Activated CD4-positive, alpha-beta T cell treated with anti-CD3 and anti-CD28 coated beads for 1 hour (primary cell): ENCODE results near the gene NUMBL.

Experiments
- DNase-seq: peaks from one replicate; pipeline ENCODE4 v3.0.0-alpha.2; 2020

NUMBL gene

GRCh38 chr19:40716031-40716481, 25.6 kb upstream of the NUMBL start:
- peak; percentile 58 for DNase-seq

DNA sequence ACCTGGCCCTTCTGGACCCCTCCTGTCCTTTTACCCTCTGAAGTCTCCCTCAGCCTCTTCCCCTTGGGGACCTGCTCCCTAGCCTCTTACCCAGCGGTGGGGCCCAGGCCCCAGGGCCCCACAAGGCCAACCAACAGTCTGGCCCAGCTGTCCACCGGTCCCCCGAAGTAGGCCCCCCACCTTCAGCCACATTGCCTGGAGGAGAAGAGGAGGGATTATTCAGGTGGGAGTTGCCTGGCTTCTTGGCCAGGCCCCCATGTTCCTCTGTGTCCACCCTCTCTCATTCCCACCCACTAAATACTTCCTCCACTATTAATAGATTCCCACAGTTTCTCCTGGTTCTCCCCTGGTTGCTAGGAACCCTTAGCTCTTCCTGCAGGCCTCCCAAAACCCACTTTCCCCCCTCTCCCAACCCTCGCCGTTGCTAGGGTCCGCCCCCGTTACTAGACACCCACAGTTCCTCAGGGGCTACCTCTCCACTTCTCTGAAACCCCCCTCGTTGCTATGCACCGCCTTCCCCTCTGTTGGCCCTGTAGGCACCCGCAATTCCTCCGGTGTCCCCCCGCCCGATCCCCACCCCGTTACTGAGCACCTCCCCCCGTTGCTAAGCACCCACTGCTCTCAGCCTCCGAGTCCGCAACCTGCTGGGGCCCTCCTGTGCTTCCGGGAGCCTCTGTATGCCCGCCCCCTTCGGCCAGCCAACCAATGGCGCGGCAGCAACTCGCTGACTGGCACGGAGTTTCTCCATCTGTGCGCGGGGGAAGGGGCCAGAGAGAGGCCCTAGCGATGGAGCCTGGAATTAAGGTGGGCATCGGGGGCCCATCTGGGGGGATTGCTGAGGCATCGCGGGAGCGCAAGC, 24.2 kb upstream of the NUMBL start:
- peak; percentile 85 for DNase-seq

GRCh38 chr19:40713939-40714338, 23.5 kb upstream of the NUMBL start:
- DNase-seq, result no peak

DNA sequence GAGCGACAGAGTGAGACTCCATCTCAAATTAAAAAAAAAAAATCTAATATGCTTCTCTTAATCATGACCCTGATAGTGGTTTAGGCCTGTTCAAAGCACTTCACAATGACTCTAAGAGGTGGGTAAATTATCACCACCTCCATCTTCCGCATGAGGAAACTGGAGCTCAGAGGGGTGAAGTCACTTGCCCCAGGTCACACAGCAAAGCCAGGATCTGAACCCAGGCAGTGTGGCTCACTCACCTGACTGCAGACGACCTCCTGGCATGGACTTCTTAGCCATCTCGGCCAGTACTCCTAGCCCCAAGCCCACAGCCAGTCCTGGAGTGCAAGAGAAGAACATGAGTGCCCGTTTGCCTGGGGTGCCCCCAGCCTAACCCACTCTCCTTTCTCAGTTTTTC, 19.4 kb upstream of the NUMBL start:
- DNase-seq, result no peak

DNA sequence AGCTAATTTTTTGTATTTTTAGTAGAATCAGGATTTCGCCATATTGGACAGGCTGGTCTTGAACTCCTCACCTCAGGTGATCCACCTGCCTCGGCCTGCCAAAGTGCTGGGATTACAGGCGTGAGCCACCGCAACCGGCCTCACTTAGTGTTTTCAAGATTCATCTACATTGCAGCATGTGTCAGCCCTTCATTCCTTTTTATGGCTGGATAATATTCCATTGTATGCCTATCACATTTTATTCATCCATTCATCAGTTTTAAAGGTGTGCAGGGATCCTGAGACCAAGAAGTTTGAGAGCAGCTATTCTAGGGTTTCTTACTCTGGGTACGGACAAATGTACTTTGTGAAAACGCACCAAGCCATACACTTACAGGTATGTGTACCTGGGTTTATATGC, 17.2 kb upstream of the NUMBL start:
- DNase-seq, result no peak

GRCh38 chr19:40705950-40706619, 15.6 kb upstream of the NUMBL start:
- DNase-seq, result no peak

GRCh38 chr19:40705362-40705651, 14.9 kb upstream of the NUMBL start:
- no peak for DNase-seq

DNA sequence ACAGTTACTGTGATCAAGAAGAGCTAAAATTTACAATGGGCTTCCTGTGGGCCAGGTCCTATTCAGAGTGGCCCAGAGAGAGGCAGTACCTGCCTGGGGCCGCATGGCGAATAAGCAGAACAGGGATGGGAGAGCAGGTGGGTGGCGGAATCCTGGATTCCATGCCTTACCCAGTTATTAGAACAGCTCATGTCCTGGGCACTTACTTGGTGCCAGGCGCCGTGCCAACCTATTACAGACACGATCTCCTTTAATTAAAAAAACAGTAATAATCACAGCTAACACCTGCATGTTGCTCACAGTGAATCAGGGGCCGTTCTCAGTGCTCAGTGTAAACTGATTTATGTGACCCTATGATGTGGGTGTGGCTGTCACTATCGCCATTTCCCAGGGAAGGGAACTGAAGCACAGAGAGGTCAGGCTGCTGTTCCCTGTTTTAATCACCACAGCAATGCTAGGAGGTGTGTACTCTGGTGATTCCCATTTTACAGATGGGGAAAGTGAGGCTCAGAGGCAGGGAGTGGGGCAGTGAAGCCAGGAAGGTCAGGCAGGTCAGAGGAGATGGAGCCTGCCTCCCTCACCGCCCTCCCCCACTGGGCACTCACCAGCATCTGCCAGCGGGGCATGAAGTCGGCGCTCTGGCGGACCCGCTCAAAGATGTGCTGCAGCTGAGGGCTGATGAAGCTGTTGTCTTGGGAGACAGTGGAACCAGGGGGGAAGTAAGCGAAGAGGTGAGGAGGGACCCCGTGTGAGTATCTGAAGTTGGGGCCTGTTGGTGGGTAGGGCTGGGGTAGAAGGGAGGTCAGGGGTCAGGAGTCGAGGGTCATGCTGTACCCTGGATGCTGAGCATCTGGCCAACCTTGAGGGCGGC, 14.3 kb upstream of the NUMBL start:
- no peak for DNase-seq

DNA sequence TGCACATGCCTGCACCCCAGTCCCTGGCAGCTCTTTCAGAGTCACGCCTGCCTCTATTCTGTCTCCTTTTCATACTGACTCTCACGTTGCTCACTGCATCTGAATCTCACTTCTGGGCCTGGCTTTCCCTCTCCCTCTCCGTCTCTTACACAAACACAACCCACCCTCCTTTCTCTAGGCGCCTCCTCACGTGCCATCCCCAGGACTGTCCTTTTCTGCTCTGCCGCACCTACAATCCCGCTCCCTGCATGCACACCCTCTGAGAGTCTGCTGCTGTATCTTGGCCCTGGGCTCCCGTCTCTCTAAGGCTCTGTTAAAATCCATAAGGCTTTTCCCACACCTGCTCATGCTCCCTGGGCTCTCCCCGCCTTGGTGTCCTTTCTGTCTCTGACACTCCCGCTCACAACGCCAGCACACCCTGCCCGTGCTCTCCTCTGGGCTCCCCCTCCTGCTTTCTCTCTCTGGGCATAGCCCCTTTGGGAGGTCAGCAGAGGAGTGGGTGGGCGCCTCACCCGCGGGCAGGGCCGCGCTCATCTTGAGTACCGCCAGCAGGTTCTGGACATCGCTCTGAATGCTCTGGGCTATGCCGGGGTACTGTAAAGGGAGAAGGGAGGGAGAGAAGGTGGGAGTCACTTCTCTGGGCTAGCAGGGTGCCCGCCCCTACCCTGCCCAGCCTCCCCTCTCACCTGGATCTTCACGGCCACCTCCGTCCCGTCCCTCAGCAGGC, 12.7 kb upstream of the NUMBL start:
- no peak for DNase-seq

DNA sequence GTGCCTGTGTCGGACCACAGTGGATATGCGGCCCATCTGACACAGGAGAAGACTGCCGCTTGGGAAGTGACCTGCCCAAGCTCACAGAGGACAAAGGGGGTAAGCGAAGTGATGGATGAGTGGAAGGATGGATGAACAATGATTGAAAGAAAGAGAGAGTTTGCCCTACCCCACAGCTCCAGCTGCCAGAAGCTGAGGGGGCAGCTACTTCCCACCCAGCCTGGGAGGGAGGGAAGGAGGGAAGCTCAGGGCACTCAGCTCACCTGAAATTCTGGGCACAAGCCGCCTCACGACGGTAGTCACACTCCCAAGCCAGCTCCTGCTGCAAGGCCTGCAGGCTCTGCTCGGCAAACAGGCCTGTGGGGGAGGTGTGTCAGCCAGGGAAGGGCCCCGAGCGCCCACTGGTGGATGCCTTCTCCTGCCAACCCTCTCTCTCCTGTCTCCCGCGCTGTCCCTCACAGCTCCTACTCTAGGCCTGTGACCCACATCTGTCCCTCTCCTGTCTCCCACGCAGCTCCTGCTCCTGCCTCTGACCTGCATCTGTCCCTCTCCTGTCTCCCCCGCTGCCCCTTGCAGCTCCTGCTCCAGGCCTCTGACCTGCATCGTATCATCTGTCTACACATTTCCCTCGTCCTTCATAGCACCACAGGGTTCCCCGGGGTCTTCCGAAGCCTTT, 12.0 kb upstream of the NUMBL start:
- no peak for DNase-seq

GRCh38 chr19:40701758-40702157, 11.3 kb upstream of the NUMBL start:
- no peak for DNase-seq

DNA sequence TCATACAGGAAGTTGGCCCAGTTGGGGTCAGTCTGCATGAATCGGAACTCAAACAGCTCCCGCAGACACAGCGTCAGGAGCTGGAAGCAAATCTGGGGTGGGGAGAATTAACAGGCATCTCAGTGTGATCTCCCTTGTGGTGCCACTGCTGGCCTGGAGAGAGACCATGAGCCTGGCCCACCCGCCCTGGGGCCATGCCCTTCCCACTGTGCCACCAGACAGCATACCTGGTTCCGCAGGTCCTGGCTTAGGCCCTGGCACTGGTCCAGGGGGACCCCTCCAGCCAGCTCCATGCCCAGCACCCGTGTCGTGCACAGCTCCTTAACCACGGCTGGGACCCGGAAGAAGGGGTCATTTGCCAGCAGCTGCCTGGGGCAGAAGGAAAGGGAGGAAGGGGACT, 9.6 kb upstream of the NUMBL start:
- no peak for DNase-seq

DNA sequence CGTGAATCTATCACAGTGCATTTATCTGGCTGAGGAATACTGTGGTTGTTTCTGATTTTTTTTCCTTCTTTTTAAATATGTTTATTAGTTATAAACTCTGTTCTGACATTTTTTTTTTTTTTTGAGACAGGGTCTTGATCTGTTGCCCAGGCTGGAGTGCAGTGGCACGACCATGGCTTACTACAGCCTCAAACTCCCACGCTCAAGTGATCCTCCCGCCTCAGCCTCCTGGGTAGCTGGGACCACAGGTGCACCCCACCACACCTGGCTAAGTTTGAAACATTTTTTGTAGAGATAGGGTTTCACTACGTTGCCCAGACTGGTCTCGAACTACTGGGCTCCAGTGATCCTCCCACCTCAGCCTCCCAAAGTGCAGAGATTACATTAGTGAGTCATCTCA, 6.6 kb upstream of the NUMBL start:
- DNase-seq, result no peak

GRCh38 chr19:40695881-40696280, 5.4 kb upstream of the NUMBL start:
- no peak for DNase-seq

DNA sequence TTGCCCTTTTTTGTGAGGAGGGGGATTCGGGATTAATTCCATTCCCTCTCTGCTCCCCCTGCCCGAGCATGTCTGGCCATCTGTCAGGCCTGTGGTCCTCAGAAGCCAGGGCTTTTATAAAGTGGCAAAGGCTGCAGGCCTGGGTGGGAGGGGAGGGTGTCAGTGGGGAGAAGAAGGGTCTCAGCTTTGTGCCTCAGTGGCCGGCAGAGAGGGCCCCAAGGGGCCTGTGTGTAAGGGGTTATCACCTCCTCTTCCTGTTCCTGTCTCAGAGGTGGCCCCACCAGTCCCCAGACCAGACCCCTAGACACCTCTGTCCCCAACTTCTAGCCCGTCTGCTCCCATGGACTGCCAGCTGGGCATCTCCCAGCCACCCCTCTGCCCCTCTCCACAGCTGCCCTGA, 3.4 kb upstream of the NUMBL start:
- no peak for DNase-seq

DNA sequence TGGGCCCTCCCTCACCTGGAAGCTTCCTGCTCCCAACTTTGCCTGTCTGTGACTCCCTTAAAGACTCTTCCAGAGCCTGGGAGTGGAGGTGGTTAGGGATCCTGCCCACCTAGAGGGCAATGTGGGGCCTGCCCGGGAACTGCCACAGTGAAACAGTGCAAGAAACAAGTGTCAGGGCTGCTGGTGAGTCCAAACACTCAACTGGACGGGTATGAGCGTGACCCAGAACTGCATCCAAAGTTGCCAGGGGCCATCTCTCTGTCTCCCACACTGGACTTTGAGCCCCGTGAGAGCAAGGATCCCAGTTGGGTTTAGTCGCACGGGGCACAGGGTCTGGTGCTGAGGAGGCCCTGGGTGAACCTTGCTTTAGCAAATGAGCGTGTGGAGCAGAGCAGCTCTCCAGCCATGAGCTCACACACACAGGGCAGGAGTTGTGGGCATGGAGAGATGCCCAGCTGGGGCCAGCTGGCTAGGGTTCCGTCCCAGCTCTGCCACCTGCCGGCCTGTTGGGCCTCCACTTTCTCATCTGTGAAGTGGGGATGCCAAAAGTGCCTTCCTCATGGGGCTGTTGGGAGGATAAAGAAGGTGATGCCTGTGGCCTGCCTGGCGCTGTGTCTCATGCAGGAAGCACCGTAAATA, 2.8 kb upstream of the NUMBL start:
- DNase-seq, result no peak

DNA sequence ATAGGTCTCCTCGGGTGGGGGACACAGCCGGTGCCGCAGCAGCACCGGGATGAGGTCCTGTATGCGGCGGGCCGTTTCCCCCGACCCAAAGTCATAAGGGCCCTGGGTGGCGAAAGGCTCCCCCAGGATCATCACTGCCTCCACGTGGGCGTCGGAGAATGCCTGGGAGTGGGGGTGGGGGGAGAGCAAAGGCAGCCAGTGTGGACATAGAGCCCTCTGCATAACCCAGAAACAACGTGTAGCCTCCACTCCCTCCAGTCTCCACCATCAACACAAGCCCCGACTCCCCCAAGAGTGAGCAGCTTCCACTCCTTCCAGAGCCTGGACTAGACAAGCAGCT, 1.7 kb upstream of the NUMBL start:
- no peak for DNase-seq

DNA sequence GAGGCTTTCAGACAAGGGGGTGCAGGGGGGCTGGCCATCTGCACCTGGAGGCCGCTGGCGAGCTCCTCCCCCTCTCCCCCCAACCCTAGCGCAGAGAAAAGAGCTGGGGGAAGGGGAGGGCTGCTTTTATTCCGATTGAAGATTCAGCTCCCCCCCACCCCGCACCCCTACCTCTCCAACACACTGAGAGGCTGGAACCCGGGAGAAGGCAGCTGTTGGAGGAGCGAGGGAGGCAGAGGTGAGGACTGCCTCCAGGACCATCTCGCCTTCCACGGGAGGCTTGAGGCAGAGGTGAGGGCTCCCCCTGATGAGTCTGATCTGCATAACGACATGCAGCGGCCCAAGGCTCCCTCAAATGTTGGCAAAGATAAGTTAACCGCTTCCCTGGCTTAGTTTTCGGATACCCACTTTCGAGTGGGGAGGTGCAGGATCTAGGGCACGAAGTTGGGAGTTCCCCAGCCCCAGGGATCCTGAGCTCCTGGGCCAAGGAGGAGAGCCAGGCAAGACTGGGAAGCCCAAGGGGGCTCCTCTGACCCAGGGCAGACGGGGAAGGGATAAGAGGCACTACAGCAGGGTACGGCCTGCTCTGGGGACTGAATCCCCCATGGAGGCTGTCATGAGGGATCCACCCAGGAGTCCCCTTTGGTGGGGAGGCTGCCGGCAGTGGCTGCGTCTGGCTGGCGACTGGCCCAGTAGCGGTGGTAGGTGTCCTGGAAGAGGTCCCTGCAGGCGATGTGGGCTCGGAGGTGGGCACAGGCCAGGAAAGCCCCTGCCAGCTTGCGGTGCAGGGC, 1.2 kb upstream of the NUMBL start:
- DNase-seq, result no peak

GRCh38 chr19:40690693-40691420, 406 bp upstream of the NUMBL start:
- DNase-seq, result peak; percentile 75

DNA sequence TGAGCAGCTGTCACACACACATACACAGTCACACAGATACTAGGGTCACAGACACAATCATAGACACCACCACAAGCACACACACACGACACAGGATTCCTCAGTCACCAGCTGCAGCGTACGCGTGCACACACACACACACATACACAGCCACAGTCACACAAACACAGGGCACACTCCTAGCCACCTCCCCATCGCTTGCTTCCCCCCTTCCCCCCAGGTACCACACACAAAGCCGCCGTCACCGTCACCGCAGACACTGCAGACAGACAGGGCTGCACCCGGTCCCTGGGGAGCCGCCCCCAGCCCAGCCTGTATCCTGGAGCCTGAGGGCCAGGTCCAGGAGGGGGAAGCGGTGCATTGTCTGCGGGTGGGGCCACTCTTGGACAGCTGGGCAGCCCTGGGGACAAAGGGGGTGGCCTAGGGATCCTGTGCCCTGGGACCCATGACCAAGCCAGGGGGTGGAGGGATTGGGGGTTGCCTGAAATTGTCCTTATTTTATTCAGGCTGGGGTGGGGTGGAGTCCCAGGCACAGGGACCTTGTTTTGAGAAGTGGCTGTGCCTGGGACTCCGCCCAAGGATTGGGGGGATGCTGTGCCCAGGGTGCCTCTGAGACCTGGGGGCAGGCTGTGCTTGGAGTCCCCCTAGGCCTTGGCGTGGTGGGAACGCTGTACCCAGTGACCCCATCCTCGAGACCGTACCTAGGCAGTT, 957 bp downstream of the NUMBL start:
- DNase-seq, result no peak
